Psoas muscle (tissue), 8 donors: Measurements from ENCODE around the gene PPP2R3B. TPM values are rescaled to one million over a fixed set of nuclear protein-coding genes. Genes with fewer than 3 reads are reported as not detected.
"Not testable (repeated sequence)": the region's sequence is repeated elsewhere in the genome, so short reads cannot be mapped to it uniquely, and the experiment has no call there.

Source experiments
- ATAC-seq, 4 donors: fragments of 200-7000 bp; cut with Tn5 transposase; one replicate each; pipeline ENCODE4 v1.9.1; 2020; ENCODE audit warnings: moderate library complexity in 3 of 4, mild to moderate bottlenecking in 2 of 4
- DNase-seq, 2 donors: peaks; one replicate each; pipeline ENCODE4 v3.0.0-alpha.2; 2020
- H3K27ac ChIP-seq: fragments of 200-600 bp; one replicate; pipeline ENCODE4 v1.8.0; 2022
- H3K27me3 ChIP-seq, 3 donors: fragments of 200-600 bp in 1 of 3; one replicate each; pipeline versions ENCODE4 v1.6.1 to v1.8.0; 2013 to 2022; ENCODE audit warnings: low read length in 2 of 3, mild to moderate bottlenecking in 2 of 3, moderate library complexity in 1 of 3; ENCODE audit not compliant: insufficient read depth in 3 of 3
- H3K36me3 ChIP-seq, 2 donors: fragments of 200-600 bp in 1 of 2; one replicate each; pipeline versions ENCODE4 v1.6.1 to v1.8.0; 2013 to 2022; ENCODE audit warnings: low read depth in 1 of 2, mild to moderate bottlenecking in 1 of 2, moderate library complexity in 1 of 2; ENCODE audit not compliant: insufficient read depth in 1 of 2
- H3K4me1 ChIP-seq: fragments of 200-600 bp; one replicate; pipeline ENCODE4 v1.8.0; 2022
- H3K4me3 ChIP-seq: fragments of 200-600 bp; one replicate; pipeline ENCODE4 v1.8.0; 2022; ENCODE audit warnings: mild to moderate bottlenecking
- H3K9me3 ChIP-seq: fragments of 200-600 bp; one replicate; pipeline ENCODE4 v1.8.0; 2022
- CTCF ChIP-seq: fragments of 200-600 bp; IDR thresholded peaks from one replicate; pipeline ENCODE4 v1.8.0; 2022; ENCODE audit warnings: antibody characterized with exemption
- WGBS, 3 donors: extraction: QIAGEN DNeasy Blood & Tissue Kit; methylation state at CpG; one replicate each; pipeline versions ENCODE4 v1.1.6 to v1.1.7; 2013; 5-methylcytosine and 5-hydroxymethylcytosine counted together
- intact Hi-C, 2 donors: fragments of 100-400 bp; cut with DNase I; formaldehyde crosslinking; loops; one replicate each; pipeline versions ENCODE4 v1.11.0 to v1.14.2; 2022
- polyA plus RNA-seq, 3 donors: library from polyadenylated mRNA; stranded (reverse); fragments of 200-250 nt; gene quantifications; one replicate each; pipeline ENCODE4 v1.2.3, GENCODE V29; 2013
- total RNA-seq, 4 donors: library from RNA; stranded (reverse); fragmentation: NEBNext Ultra II Directional in 2 of 4; extraction: Animal tissue kit (Norgen Biotek cat#: 25700) in 2 of 4; gene quantifications; one replicate each; pipeline versions ENCODE4 v1.2.1 to v1.2.4, GENCODE V29; 2021 to 2023
- donor health status: healthy with polysubstance abuse.
- donor health status: DM: no; HTN: no; CAD: no; lungs with moderate emphysema.
- donor health status: Bipolar disorder and iron deficiency.
- donor health status: healthy.
- donor health status: DM: yes; HTN: yes; CAD: no.
- donor health status: DM: no; HTN: no; CAD: no.
- donor health status: DM: no; HTN: no; CAD: no.
- donor health status: DM: yes; HTN: yes; CAD: no.

PPP2R3B gene
- total and polyA plus RNA-seq, 7 donors, result 32.3 to 156 (median 77.2) TPM

- Histone ChIP-seq H3K36me3 (no peaks in the 10 kb centered on the region), H3K4me3 (peak overlapping the region; percentile 87), H3K9me3 (no peaks in the 10 kb centered on the region), H3K27ac (peak overlapping the region; percentile 99), H3K4me1 (no peaks in the 10 kb centered on the region), H3K27me3 (no peaks in the 10 kb centered on the region)
- TF ChIP-seq CTCF, result no peak
- ATAC-seq, result no peak
- WGBS, 3 donors, result 0 to 1% (median 1%) methylated on average over 26 to 57 of the region's 57 CpGs
- intact Hi-C loops, result no loop called here
- no peak for DNase-seq
These were observed 404 bp downstream of the PPP2R3B start for GRCh38 chrX:386239-386767.

- intact Hi-C loops, DNase-seq, H3K27me3 ChIP-seq: not testable (repeated sequence)
These were observed 971 bp downstream of the PPP2R3B start for GRCh38 chrX:385736-386135.

GRCh38 chrX:384861-385260 is 1.8 kb downstream of the PPP2R3B start:
- 86 to 88% (median 87%) methylated on average over 9 of the region's 9 CpGs for WGBS, 3 donors
- H3K4me1 ChIP-seq, result no peaks in the 10 kb centered on the region
- no peak overlapping the region for H3K4me3 ChIP-seq
- no peaks in the 10 kb centered on the region for H3K36me3 ChIP-seq
- DNase-seq (no peak), ATAC-seq (no peak)
- no peaks in the 10 kb centered on the region for H3K9me3 ChIP-seq
- H3K27ac ChIP-seq, result no peak overlapping the region
- no peaks in the 10 kb centered on the region for H3K27me3 ChIP-seq
- no peak for TF ChIP-seq CTCF
- intact Hi-C loops, result no loop called here

More at GRCh38 chrX:385736-386135, 971 bp downstream of the PPP2R3B start:
- not testable (repeated sequence) for H3K9me3 ChIP-seq, H3K4me1 ChIP-seq, ATAC-seq, H3K27ac ChIP-seq, H3K36me3 ChIP-seq
- 61 to 68% (median 63%) methylated on average over 12 of the region's 12 CpGs for WGBS, 3 donors
- peak overlapping the region; percentile 87 for H3K4me3 ChIP-seq

GRCh38 chrX:378443-378842 is 8.3 kb downstream of the PPP2R3B start:
- no peak for TF ChIP-seq CTCF
- intact Hi-C loops, result loop anchor here in 1 of 2 donors (10.0 kb wide), 1 partner anchor 1946 kb away; no protein-coding TSS in a partner anchor
- Histone ChIP-seq H3K4me1 (peaks cover 7% of the 10 kb centered on the region), H3K4me3 (no peak overlapping the region), H3K27me3 (no peaks in the 10 kb centered on the region), H3K36me3 (no peaks in the 10 kb centered on the region), H3K27ac (no peak overlapping the region), H3K9me3 (no peaks in the 10 kb centered on the region)
- ATAC-seq, result no peak
- DNase-seq, result peak in 1 of 2 donors; percentile 15
- 82 to 83% (median 83%) methylated on average over 13 of the region's 13 CpGs for WGBS, 3 donors

- not testable (repeated sequence) for H3K36me3 ChIP-seq, ATAC-seq, H3K9me3 ChIP-seq, H3K27ac ChIP-seq, H3K27me3 ChIP-seq, H3K4me3 ChIP-seq
- DNase-seq, result peak in 1 of 2 donors; percentile 11
- H3K4me1 ChIP-seq, result peaks cover 13% of the 10 kb centered on the region
- intact Hi-C loops, result loop anchor here in 1 of 2 donors (10.0 kb wide), 1 partner anchor 1949 kb away; no protein-coding TSS in a partner anchor
- 85 to 89% (median 88%) methylated on average over 11 to 15 of the region's 16 CpGs for WGBS, 3 donors
These were observed 10.5 kb downstream of the PPP2R3B start for GRCh38 chrX:376206-376605.
